GM20000 (cell line): ENCODE data around the gene C5orf63.
"Not testable (repeated sequence)": the region's sequence is repeated elsewhere in the genome, so short reads cannot be mapped to it uniquely, and the experiment has no call there.

Experiments used
- DNase-seq: peaks from one replicate; pipeline ENCODE4 v3.0.0; 2012; ENCODE audit warnings: low spot score
- TF ChIP-seq, protein P1 (sequence below): IDR thresholded peaks from 2 replicates; pipeline ENCODE4 v1.5.1; 2012; ENCODE audit warnings: mild to moderate bottlenecking, control low read depth; ENCODE audit errors: extremely low read depth, missing control alignments

Gene C5orf63

DNA sequence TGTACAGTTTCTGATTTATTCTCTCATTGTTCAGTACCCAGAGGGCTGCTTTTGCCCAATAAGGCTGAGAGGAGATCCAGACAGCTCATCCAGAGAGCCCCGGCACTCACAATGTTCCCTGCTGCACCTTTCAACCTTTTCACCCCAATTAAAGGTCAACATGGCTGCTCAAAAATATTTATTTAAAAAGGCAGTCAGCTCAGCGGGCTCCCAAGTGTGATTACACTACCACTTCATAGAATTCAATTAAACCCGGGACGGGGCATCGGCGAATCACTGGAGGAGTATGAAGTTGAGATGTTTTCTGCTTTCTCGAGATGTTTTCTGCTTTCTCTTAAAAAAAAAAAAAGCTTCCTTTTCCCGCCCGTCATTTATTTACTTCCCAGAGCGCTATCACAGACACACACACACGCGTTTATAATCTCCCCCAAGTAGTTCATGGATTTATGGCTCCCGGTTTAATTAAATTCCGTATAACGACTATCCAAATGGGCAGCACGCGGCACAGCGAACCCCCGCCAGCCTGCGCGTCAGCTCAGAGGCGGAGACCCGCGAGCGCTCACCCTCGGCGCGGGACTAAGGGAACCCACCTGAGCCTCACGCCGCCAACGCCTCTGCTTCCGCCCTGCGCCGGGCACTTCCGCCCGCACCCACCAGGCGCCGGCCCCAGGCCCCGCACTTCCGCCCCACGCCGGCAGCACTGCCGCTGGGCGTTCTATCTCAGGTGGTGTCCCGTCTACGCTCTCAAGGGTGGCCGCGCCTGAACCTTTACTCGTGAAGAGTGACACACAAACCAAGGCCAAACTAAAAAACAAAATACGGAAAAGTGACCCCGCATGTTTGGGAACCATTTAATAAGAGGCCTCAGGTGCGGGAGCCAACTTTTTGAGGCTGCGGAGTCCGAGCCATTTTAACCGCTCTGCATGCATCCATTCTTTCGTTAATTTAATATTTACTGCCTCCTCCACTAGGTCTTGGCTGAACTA lies at the start of gene C5orf63:
C5orf63 (minus strand) TSS at position 642 of the 986 bp plus-strand sequence. CDS start 14,507 bp downstream, outside the sequence.
- TF ChIP-seq, protein P1, sequence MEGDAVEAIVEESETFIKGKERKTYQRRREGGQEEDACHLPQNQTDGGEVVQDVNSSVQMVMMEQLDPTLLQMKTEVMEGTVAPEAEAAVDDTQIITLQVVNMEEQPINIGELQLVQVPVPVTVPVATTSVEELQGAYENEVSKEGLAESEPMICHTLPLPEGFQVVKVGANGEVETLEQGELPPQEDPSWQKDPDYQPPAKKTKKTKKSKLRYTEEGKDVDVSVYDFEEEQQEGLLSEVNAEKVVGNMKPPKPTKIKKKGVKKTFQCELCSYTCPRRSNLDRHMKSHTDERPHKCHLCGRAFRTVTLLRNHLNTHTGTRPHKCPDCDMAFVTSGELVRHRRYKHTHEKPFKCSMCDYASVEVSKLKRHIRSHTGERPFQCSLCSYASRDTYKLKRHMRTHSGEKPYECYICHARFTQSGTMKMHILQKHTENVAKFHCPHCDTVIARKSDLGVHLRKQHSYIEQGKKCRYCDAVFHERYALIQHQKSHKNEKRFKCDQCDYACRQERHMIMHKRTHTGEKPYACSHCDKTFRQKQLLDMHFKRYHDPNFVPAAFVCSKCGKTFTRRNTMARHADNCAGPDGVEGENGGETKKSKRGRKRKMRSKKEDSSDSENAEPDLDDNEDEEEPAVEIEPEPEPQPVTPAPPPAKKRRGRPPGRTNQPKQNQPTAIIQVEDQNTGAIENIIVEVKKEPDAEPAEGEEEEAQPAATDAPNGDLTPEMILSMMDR, result no peak
- peak; percentile 78 for DNase-seq

DNA sequence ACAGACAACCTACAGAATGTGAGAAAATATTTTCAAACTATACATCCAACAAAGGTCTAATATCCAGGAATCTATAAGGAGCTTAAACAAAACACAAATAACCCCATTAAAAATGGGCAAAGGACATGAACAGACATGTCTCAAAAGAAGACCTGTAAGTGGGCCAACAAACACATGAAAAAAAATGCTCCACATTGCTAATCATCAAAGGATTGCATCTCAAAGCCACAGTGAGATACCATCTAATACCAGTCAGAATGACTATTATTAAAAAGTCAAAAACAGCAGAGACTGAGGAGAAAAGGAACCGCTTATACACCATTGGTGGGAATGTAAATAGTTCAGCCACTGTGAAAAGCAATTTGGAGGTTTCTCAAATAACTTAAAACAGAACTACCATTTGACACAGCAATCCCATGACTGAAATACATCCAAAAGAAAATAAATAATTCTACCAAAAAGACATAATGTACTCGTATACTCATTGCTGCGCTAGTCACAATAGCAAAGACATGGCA lies 39.1 kb upstream of the C5orf63 start:
- no peak for DNase-seq
- TF ChIP-seq, protein P1, result no peak

DNA sequence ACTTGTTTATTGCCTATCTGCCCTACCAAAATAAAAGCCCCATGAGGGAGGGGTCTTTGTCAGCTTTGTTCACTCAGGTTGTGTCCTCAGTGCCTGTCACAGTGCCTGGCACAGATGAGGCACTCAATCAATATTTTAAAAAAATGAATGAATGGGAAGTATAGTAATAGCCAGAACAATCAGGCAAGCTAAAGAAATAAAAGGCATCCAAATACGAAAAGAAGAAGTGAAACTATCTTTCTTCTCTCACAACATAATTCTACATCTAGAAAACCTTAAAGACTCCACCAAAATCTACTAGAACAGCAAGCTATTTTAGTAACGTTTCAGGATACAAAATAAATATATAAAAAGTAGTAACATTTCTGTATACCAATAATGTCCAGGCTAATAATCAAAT lies 37.8 kb upstream of the C5orf63 start:
- DNase-seq, result no peak
- TF ChIP-seq, protein P1, result no peak

DNA sequence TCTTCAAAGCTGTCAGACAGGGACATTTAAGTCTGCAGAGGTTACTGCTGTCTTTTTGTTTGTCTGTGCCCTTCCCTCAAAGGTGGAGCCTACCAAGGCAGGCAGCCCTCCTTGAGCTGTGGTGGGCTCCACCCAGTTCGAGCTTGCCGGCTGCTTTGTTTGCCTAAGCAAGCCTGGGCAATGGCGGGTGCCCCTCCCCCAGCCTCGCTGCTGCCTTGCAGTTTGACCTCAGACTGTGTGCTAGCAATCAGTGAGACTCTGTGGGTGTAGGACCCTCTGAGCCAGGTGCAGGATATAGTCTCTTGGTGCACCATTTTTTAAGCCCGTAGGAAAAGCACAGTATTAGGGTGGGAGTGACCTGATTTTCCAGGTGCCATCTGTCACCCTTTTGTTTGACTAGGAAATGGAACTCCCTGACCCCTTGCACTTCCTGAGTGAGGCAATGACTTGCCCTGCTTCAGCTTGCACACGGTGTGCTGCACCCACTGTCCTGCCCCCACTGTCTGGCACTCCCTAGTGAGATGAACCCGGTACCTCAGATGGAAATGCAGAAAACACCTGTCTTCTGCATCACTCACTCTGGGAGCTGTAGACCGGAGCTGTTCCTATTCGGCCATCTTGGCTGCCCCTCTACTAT lies 35.4 kb upstream of the C5orf63 start:
- not testable (repeated sequence) for DNase-seq

DNA sequence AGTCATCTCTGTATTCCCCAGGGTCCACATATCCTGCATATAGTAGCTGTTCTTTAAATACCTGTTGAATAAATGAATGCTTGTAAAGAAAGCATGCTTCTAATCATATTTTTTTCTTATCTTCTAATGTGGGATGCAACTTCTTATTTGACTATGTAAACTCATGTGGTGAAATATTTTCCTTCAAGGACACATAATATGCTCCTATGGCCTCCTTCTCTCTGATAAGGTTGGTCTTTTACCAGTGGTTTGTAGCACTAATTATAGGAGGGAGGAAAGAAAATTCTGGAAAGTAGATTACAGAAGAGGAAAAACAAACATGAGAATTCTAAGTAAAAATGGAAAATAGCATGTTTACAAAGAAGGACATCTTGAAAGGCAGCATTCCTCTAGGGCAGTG lies 28.6 kb upstream of the C5orf63 start:
- DNase-seq, result no peak
- TF ChIP-seq, protein P1, result no peak

DNA sequence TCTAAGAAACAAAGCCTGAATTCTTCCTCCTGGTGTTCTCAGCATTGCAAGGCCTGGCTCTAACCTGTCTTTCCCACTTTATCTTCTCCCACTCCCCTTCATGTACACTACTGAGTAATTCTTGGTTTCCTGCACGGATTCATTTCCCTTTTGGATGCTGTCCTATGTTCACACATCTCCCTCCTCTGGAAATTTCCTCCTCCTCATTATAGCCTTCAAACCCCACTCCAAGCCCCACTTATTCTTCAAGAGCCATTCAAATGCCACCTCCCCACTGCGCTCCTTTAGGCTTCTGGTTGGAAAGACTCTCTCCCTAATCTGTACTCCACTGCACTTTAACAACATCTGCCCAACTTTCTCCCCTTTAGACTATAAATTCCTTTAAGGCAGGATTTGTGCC lies 28.2 kb upstream of the C5orf63 start:
- no peak for DNase-seq
- TF ChIP-seq, protein P1, result no peak

DNA sequence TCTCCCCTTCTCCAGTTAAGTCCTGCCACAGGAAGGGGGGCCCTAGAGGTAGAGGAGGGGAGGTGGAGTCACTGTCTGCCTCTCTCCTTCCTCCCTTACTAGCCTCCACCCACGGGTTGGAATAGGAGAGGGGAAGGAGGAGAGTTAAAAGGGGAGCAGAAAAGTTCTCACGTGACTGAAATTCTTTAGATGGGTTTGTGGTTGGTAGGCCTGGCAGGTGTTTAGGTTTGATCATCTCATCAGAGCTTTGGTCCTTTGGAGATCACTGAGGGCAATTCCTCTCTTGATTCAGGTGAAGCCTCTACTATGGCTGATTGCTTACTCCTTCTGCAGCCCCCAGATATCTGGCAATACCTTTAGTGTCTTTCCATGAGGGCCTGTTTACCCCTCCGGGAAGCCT lies 24.9 kb upstream of the C5orf63 start:
- DNase-seq, result no peak
- TF ChIP-seq, protein P1, result no peak
